A549 treated with Mapracorat at 1 μM for 4 hours (cell line): Measurements from ENCODE around the gene SEC31B. TPM values are rescaled to one million over a fixed set of nuclear protein-coding genes. Genes with fewer than 3 reads are reported as not detected.

Experiments
- total RNA-seq: library from RNA; stranded (reverse); fragments of 200-300 nt; extraction: Qiagen RNA extraction; gene quantifications from 5 replicates; pipeline ENCODE4 v1.2.3, GENCODE V29; 2022

Gene SEC31B, protein sequence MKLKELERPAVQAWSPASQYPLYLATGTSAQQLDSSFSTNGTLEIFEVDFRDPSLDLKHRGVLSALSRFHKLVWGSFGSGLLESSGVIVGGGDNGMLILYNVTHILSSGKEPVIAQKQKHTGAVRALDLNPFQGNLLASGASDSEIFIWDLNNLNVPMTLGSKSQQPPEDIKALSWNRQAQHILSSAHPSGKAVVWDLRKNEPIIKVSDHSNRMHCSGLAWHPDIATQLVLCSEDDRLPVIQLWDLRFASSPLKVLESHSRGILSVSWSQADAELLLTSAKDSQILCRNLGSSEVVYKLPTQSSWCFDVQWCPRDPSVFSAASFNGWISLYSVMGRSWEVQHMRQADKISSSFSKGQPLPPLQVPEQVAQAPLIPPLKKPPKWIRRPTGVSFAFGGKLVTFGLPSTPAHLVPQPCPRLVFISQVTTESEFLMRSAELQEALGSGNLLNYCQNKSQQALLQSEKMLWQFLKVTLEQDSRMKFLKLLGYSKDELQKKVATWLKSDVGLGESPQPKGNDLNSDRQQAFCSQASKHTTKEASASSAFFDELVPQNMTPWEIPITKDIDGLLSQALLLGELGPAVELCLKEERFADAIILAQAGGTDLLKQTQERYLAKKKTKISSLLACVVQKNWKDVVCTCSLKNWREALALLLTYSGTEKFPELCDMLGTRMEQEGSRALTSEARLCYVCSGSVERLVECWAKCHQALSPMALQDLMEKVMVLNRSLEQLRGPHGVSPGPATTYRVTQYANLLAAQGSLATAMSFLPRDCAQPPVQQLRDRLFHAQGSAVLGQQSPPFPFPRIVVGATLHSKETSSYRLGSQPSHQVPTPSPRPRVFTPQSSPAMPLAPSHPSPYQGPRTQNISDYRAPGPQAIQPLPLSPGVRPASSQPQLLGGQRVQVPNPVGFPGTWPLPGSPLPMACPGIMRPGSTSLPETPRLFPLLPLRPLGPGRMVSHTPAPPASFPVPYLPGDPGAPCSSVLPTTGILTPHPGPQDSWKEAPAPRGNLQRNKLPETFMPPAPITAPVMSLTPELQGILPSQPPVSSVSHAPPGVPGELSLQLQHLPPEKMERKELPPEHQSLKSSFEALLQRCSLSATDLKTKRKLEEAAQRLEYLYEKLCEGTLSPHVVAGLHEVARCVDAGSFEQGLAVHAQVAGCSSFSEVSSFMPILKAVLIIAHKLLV
- total RNA-seq = 1.6 to 2.7 TPM (median 1.9 TPM) in 5 replicates

DNA sequence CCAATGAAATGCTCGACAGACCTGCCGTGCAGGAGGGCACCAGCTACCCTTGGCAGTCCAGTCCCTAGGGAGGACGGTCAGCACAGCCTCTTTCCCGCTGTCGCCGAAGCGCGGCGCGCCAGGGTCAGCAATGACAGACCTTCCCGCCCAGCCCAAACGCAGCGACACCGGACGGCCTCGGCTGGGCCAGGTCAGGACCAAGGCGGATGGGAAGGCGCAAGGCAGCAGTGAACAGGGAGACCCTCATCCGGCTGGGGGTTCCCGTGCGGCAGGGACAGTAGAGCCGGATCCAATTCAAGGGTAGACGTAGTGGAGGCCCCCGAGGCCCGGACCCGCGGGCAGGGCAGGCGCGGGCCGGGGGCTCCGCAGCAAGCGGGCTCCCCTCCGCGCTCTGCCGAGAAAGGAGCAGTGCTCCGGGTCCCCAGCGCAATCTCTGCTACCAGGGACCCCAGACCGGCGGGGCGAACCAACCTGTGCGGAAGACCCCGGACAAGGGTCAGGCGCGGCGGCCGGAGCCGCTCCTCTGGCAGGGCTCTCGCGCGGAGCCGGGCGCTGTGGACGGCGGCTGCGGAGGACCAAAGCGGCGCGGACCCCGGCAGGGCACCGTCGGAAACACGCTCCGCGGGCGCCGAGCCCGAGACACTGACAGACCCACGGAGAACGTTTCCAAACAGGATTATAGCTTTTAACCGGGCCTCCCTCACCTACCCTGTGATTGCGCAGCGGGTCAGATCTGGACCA lies at the start of gene SEC31B:
SEC31B (minus strand) TSS at position 551 of the 741 bp plus-strand sequence. CDS start 2,909 bp downstream, outside the sequence.

DNA sequence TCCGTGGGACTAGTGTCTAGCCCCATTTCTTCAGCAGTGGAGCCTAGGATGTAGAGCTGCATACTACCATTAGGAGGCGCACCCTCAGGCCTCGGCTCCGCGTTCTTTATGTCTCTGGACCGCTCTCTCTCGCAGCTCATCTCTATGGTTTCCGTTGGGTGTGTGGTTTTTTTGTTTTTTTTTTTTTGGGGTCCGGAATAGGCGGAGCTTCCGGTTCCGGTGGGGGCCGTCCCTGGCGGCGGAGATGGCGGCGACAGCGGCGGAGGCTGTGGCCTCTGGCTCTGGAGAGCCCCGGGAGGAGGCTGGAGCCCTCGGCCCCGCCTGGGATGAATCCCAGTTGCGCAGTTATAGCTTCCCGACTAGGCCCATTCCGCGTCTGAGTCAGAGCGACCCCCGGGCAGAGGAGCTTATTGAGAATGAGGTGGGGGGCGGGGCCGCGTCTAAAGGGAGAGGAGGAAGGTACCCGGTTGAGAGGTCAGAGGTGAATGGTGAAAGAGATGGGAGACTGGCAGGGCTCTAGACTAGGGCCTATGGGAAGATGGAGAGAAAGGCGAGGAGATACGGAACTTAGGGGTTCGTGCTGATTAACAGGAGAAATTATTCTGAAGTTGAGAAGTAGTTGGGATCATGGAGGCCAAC lies 16.2 kb upstream of the SEC31B start, which contains the start of gene HIF1AN:
HIF1AN (plus strand) TSS at position 229 of the 639 bp plus-strand sequence; CDS start at position 245, 16 bp downstream.

DNA sequence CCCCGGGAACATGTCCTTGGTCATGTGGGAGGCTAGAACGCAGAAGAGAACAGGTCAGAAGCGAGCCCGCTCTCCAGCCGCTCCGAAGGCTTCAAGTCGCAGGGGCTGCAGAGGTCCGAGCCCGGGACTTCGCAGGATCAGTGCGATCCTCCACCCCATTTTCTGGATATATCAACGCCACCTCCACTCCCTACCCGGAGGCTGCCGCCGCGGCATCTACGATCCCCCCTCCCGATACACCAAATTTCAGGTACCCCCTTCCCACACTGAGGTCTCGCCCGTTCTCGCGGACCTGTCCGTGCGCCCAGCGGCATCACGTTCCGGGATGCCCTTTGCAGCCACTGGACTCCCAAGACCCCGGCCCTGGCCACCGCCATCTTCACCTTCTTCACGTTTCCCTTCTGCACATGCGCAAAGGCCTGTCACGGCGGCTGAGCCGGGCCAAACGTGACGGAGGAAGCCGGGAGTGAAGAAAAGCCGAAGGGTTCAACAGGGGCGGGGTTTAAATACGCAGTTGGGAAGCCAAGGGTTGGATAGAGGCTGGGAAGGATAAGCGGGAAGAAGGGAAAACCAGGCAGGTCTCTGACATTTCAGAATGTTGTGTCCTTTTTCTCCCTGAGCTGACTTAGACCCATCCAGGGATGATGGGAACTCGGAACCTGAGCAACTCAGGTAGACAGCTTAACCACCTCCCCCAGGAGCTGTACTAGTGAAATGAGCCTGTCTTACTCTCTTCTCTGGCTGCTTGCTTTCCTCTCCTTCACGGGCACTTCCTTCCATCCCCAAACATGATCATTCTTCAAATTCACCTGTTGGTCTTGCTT lies 10.0 kb upstream of the SEC31B start, which contains the start of gene NDUFB8:
NDUFB8 (minus strand) TSS at position 397 of the 824 bp plus-strand sequence; CDS start at position 377, 20 bp downstream.

DNA sequence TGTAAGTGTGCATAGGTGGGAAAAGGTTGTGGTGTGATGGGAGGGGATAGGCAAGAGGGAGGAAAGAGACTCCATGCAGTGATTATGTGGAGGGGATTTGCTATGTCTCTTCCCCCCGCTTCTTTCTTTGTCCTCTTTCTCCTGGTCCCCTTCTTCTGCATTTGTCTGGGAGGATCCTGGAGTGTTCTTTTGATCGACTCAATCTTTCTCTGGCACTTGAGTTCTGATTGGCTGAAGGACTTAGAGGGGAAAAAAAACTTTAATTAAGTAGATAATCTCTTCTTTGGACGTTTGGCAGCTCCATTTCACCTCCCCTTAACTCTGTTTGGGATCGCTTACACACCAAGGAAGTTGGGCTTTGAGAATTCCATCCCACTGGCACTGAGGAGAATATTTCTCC lies 57.0 kb downstream of the SEC31B start, which contains the start of gene WNT8B:
WNT8B (plus strand) TSS at position 301 of the 400 bp plus-strand sequence. CDS start 160 bp downstream, outside the sequence.

Other genes with a start within 250 kb of the SEC31B start
- gene BLOC1S2, start 233.2 kb downstream of the SEC31B start, total RNA-seq = 87.0 to 112 TPM (median 99.2 TPM) in 5 replicates
- gene PKD2L1, start 189.6 kb downstream of the SEC31B start, total RNA-seq = 0.06 to 0.21 TPM (median 0.09 TPM) in 5 replicates
- 130 to 179 TPM (median 166 TPM) in 5 replicates for gene SCD, start 172.6 kb downstream of the SEC31B start, total RNA-seq
- gene WNT8B, start 56.9 kb downstream of the SEC31B start, total RNA-seq = 0.06 TPM in 1 of 5 replicates, not detected in the others
- gene NDUFB8, start 10.0 kb upstream of the SEC31B start, total RNA-seq = 265 to 289 TPM (median 277 TPM) in 5 replicates
- 11.9 to 18.3 TPM (median 17.8 TPM) in 5 replicates for gene HIF1AN, start 16.1 kb upstream of the SEC31B start, total RNA-seq
- gene PAX2, start 225.7 kb upstream of the SEC31B start, total RNA-seq = 0.08 to 0.43 TPM (median 0.20 TPM) in 5 replicates